Right hindlimb (tissue), 1 donor: ENCODE results near the gene CDH9.
"Not testable (repeated sequence)": the region's sequence is repeated elsewhere in the genome, so short reads cannot be mapped to it uniquely, and the experiment has no call there.

Experiments
- DNase-seq: peaks from one replicate; pipeline ENCODE4 v3.0.0-alpha.2; 2018

The CDH9 gene

DNA sequence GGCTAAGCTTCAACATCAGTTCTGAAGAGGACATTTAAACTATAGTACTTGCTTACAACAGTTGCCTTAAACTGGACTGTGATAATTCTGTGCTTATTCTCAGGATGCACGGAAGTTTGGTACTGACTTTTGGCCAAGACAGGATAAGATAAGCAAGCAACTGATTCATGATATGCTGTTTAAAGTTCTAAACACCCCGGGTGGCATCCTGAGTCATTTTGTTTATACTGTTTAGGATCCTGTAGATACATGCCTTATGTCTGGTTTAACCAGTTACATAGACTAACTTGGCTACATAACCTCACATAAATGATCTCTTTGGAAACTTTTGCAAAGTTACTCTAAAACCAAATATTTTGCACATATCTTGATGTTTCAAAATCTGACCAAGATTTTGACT is 95.9 kb downstream of the CDH9 start:
- DNase-seq, result no peak

DNA sequence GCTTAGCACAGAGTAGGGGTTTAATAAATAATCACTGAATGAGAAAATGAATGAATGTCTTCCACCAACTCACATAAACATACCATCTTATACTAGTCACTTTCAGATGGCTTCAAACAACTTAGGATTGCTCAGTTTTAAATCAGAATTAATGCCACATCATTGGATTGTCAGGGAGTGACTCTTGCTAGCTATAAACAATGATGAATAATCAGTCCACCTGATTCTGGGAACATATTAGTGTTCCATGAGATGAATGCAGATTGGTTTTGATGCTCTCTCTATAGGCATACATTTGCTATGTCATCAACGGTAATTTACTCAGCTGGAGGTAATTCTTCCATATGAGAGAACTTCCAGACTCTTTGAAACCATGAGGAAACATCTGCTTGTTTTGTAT is 97.4 kb downstream of the CDH9 start:
- DNase-seq, result no peak

- DNase-seq, result no peak
Measured at GRCh38 chr5:26932238-26932637, 106.1 kb downstream of the CDH9 start.

- DNase-seq, result no peak
Measured at GRCh38 chr5:26921439-26921838, 116.9 kb downstream of the CDH9 start.

DNA sequence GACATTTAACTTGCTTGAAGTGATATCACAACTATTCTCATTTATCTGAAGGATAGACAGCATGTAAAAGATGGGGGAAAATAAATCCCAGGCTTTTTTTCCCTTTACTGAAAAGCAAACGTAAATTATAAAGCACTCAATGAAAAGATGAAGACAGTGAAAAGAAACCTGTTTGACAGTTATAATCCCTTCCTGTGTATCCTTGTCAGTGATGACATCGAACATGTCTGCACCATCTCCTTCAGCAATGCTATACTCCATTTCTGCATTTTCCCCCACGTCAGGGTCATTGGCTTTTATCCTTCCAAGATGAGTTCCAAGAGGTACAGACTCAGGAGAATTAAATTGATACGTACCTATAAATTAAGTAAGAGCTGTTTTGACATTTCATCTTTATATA is 134.9 kb downstream of the CDH9 start:
- DNase-seq, result no peak

- DNase-seq, result no peak
Measured at GRCh38 chr5:26894719-26895263, 143.6 kb downstream of the CDH9 start.

GRCh38 chr5:26893078-26893477 is 145.3 kb downstream of the CDH9 start:
- DNase-seq, result no peak

GRCh38 chr5:26889815-26890214 is 148.6 kb downstream of the CDH9 start:
- DNase-seq, result no peak

DNA sequence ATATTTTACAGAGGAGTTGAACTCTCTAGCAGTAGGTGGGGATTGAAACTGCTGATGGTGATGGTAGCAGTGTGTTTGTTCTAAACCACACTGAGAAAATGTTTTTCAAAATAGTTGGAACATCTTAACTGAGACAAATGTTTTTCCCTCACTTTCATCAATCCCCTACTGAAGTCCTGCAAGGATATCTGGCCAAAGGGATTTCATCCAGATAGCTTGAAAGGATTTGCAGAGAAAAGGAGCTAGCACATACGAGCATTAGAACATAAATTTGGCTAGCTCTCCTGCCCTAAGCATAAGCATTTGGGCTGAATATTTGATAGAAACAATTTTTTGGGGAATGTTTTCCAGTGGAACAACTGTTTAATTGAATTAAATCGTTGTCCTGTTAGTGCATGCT is 153.9 kb downstream of the CDH9 start:
- DNase-seq, result no peak

- DNase-seq, result no peak
Measured at GRCh38 chr5:26883375-26883774, 155.0 kb downstream of the CDH9 start.

GRCh38 chr5:26881901-26882300 is 156.5 kb downstream of the CDH9 start:
- DNase-seq, result no peak

- DNase-seq, result no peak
Measured at GRCh38 chr5:26877154-26877553, 161.2 kb downstream of the CDH9 start.

- DNase-seq, result no peak
Measured at GRCh38 chr5:26872337-26872736, 166.0 kb downstream of the CDH9 start.

GRCh38 chr5:26869781-26870180 is 168.6 kb downstream of the CDH9 start:
- no peak for DNase-seq

GRCh38 chr5:26868504-26868903 is 169.9 kb downstream of the CDH9 start:
- no peak for DNase-seq

DNA sequence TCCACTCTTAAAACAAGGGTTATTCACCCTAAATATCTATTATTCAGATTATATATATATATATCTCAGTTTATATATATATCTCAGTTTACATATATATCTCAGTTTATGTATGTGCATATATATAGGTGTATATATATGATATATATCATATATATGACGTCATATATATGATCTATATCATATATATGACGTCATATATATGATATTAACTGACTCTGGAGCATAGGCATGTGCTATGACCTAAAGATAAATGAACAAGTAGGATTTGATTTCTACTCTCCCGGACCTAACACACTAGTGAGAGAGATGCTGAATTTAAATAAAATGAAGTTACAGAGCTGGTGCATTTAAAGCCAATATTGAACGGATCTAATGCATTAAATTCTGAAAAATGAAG is 174.3 kb downstream of the CDH9 start:
- DNase-seq, result no peak

DNA sequence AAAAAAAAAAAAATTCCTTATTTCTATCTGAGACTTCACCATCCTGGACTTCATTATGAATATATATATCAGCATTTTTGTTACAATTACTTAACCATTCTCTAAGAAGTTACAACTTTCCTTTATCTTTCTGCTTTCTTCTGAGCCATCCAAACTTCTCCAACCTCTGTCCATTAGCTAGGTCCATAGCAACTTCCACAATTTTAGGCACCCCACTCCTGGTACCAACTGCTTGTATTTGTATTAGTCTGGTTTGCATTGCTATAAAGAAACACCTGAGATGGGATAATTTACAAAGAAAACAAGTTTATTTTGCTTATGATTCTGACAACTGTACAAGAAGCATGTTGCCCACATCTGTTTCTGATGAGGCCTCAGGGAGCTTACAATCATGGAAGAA is 182.1 kb downstream of the CDH9 start:
- DNase-seq, result no peak

DNA sequence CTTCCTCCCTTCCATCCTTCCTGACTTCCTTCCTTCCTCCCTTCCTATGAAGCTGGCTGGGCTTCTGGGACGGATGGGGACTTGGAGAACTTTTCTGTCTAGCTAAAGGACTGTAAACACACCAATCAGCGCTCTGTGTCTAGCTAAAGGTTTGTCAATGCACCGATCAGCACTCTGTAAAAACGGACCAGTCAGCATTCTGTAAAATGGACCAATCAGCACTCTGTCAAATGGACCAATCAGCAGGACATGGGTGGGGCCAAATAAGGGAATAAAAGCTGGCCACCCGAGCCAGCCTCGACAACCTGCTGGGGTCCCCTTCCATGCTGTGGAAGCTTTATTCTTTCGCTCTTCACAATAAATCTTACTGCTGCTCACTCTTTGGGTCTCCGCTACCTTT is 185.9 kb downstream of the CDH9 start:
- DNase-seq, result not testable (repeated sequence)

DNA sequence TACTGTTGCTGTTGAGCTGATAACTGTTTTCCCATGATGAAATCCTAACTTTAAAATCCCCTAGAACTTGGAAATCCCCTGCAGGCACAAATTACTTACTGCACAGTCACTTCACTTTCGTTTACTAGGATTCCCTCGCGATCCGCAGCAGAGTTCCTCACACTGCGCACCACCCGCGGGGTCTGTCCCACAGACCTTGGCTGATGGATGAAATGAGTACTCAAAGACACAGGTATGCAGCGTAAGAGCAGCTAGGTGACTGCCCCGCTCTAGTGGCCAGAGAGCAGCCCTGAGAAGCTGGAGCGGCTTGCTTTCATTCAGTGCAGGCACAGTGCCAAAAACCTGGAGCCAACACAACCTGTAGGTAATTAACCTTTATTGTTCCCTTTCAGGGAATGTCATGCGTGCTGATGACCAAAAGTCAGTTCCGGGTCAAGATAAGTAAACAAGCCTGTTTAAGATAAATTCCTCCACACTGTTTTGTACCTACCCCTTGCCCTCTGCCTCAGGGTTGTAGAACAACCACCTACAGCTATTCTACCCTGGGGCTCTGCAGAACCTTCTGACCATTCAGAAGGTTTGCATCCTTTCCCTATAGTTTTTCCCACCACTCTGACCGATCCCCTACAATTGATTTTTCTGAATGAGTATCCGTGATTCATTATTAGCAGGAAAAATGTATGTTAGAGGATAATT is 191.2 kb downstream of the CDH9 start:
- no peak for DNase-seq

- no peak for DNase-seq
Measured at GRCh38 chr5:26843677-26844076, 194.7 kb downstream of the CDH9 start.

- no peak for DNase-seq
Measured at GRCh38 chr5:26833596-26833995, 204.8 kb downstream of the CDH9 start.
